ENCODE measurements around the gene PRRC2B.
"Not testable (repeated sequence)": the region's sequence is repeated elsewhere in the genome, so short reads cannot be mapped to it uniquely, and the experiment has no call there.

PRRC2B gene

GRCh38 chr9:131485728-131486422, 92.0 kb downstream of the PRRC2B start:
- DNase-seq (ENCODE audit: low read depth): no peak

- no peak for DNase-seq (ENCODE audit: low read depth)
Observed at GRCh38 chr9:131487001-131487400, 93.1 kb downstream of the PRRC2B start.

GRCh38 chr9:131487621-131488031, 93.7 kb downstream of the PRRC2B start:
- DNase-seq (ENCODE audit: low read depth): peak; percentile 16

- DNase-seq (ENCODE audit: low read depth): no peak
Observed at GRCh38 chr9:131490514-131490913, 96.6 kb downstream of the PRRC2B start.

- no peak for DNase-seq (ENCODE audit: low read depth)
Observed at GRCh38 chr9:131491001-131491710, 97.3 kb downstream of the PRRC2B start.

GRCh38 chr9:131492070-131492469, 98.2 kb downstream of the PRRC2B start:
- no peak for DNase-seq (ENCODE audit: low read depth)

- DNase-seq (ENCODE audit: low read depth): no peak
Observed at GRCh38 chr9:131494296-131494870, 100.5 kb downstream of the PRRC2B start.

GRCh38 chr9:131495785-131496184, 101.9 kb downstream of the PRRC2B start:
- no peak for DNase-seq (ENCODE audit: low read depth)

GRCh38 chr9:131496844-131497405, 103.0 kb downstream of the PRRC2B start:
- DNase-seq (ENCODE audit: low read depth): no peak

GRCh38 chr9:131499254-131499767, 105.4 kb downstream of the PRRC2B start:
- no peak for DNase-seq (ENCODE audit: low read depth)

- no peak for DNase-seq (ENCODE audit: low read depth)
Observed at GRCh38 chr9:131500377-131500776, 106.5 kb downstream of the PRRC2B start.

- DNase-seq (ENCODE audit: low read depth): peak; percentile 78
Observed at GRCh38 chr9:131500939-131501541, 107.2 kb downstream of the PRRC2B start.

- DNase-seq (ENCODE audit: low read depth): peak; percentile 62
Observed at GRCh38 chr9:131502781-131503625, 109.1 kb downstream of the PRRC2B start, which contains the start of gene POMT1. Gene POMT1 (plus strand): TSS chr9:131502918. CDS start chr9:131504219, 1,301 bp downstream.

- DNase-seq (ENCODE audit: low read depth): peak; percentile 16
Observed at GRCh38 chr9:131503626-131504465, 110.0 kb downstream of the PRRC2B start.

GRCh38 chr9:131505012-131505411, 111.1 kb downstream of the PRRC2B start:
- DNase-seq (ENCODE audit: low read depth): no peak

GRCh38 chr9:131511416-131511815, 117.5 kb downstream of the PRRC2B start:
- no peak for DNase-seq (ENCODE audit: low read depth)

GRCh38 chr9:131511880-131512279, 118.0 kb downstream of the PRRC2B start:
- no peak for DNase-seq (ENCODE audit: low read depth)

GRCh38 chr9:131513177-131513576, 119.3 kb downstream of the PRRC2B start:
- no peak for DNase-seq (ENCODE audit: low read depth)

GRCh38 chr9:131515559-131516031, 121.7 kb downstream of the PRRC2B start:
- DNase-seq (ENCODE audit: low read depth): not testable (repeated sequence)

- DNase-seq (ENCODE audit: low read depth): no peak
Observed at GRCh38 chr9:131516100-131516499, 122.2 kb downstream of the PRRC2B start.
